Lower lobe of right lung (tissue), 2 donors: ENCODE data around the gene PTPRF. TPM values are rescaled to one million over a fixed set of nuclear protein-coding genes. Genes with fewer than 3 reads are reported as not detected.

Experiments
- ATAC-seq, 2 donors: fragments of 200-7000 bp; cut with Tn5 transposase; one replicate each; pipeline ENCODE4 v1.9.1; 2020 to 2022; ENCODE audit warnings: mild to moderate bottlenecking in 2 of 2, moderate library complexity in 2 of 2
- DNase-seq: peaks from one replicate; pipeline ENCODE4 v3.0.0-alpha.2; 2020
- H3K27ac ChIP-seq: fragments of 200-600 bp; one replicate; pipeline ENCODE4 v1.8.0; 2022
- H3K27me3 ChIP-seq: fragments of 200-600 bp; one replicate; pipeline ENCODE4 v1.8.0; 2022; ENCODE audit warnings: low read depth
- H3K36me3 ChIP-seq: fragments of 200-600 bp; one replicate; pipeline ENCODE4 v1.8.0; 2022; ENCODE audit warnings: mild to moderate bottlenecking
- H3K4me1 ChIP-seq: fragments of 200-600 bp; one replicate; pipeline ENCODE4 v1.8.0; 2022
- H3K4me3 ChIP-seq: fragments of 200-600 bp; one replicate; pipeline ENCODE4 v1.8.0; 2022; ENCODE audit warnings: mild to moderate bottlenecking
- H3K9me3 ChIP-seq: fragments of 200-600 bp; one replicate; pipeline ENCODE4 v1.8.0; 2022
- CTCF ChIP-seq: fragments of 200-600 bp; IDR thresholded peaks from one replicate; pipeline ENCODE4 v1.8.0; 2022; ENCODE audit warnings: antibody characterized with exemption, mild to moderate bottlenecking
- intact Hi-C: fragments of 100-400 bp; cut with DNase I; formaldehyde crosslinking; loops from one replicate; pipeline ENCODE4 v1.11.0; 2022
- total RNA-seq: library from RNA; stranded (reverse); fragmentation: NEBNext Ultra II Directional; extraction: Animal tissue kit (Norgen Biotek cat#: 25700); gene quantifications from one replicate; pipeline ENCODE4 v1.2.1, GENCODE V29; 2021
- donor health status: DM: no; HTN: yes; CAD: no; lungs with severe emphysema.

The PTPRF gene
- total RNA-seq, 1 donor from 2014 or later = 176 TPM

DNA sequence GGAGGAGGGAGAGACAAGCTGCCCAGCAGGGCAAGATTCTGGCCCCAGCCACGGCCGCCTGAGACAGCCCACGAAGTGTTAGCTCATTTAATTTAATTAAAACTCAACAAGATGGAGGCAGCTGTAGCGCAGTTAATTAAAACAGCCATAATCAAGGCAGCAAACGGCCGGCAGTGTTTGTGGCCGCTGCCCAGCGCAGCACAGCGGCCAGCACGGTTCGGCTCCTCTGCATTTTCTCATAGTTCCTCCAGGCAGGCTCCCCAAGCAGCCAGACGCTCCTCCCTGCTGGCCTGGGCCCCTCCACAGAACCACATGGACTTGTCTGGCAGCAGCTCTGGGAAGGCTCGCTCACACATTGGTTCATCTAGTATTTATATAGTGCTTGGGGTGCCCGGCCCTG, 40.0 kb downstream of the PTPRF start:
- no peak for ATAC-seq
- H3K36me3 ChIP-seq = peaks cover 23% of the 10 kb centered on the region
- DNase-seq = no peak
- intact Hi-C loops = no loop called here
- H3K27ac ChIP-seq = no peak overlapping the region
- no peaks in the 10 kb centered on the region for H3K9me3 ChIP-seq
- TF ChIP-seq CTCF = no peak
- no peak overlapping the region for H3K4me3 ChIP-seq
- H3K4me1 ChIP-seq = peaks cover 9% of the 10 kb centered on the region
- H3K27me3 ChIP-seq = no peaks in the 10 kb centered on the region

DNA sequence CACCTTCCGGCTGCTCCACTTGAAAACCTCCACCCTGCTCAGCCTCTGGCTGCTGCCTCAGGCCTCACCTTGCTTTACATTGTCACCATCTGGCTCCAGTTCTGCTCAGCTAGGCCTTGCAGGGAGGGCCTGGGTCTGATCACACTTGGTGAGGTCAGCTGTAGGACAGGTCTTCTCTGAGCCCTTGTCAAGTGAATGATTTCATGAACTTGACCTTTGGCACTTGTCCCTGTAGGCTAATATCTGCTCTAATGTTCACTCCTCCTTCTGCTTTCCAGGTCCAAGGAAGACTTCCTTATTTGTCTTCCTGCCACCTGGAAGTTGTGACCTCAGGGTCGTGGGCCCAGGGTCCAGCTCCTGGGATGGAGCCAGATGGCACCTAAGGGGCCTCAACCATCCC, 41.4 kb downstream of the PTPRF start:
- no peak for ATAC-seq
- peaks cover 33% of the 10 kb centered on the region for H3K36me3 ChIP-seq
- no peaks in the 10 kb centered on the region for H3K4me1 ChIP-seq

GRCh38 chr1:43572538-43572937, 41.9 kb downstream of the PTPRF start:
- H3K4me3 ChIP-seq = no peak overlapping the region
- no peaks in the 10 kb centered on the region for H3K4me1 ChIP-seq
- intact Hi-C loops = no loop called here
- DNase-seq (no peak), ATAC-seq (no peak)
- TF ChIP-seq CTCF = no peak
- peaks cover 33% of the 10 kb centered on the region for H3K36me3 ChIP-seq
- H3K27ac ChIP-seq = no peak overlapping the region
- H3K27me3 ChIP-seq = no peaks in the 10 kb centered on the region
- H3K9me3 ChIP-seq = no peaks in the 10 kb centered on the region

More for the DNA sequence above, 41.4 kb downstream of the PTPRF start:
- no peak for TF ChIP-seq CTCF
- no peaks in the 10 kb centered on the region for H3K27me3 ChIP-seq
- H3K9me3 ChIP-seq = no peaks in the 10 kb centered on the region
- intact Hi-C loops = no loop called here
- H3K27ac ChIP-seq = no peak overlapping the region
- no peak for DNase-seq
- no peak overlapping the region for H3K4me3 ChIP-seq

GRCh38 chr1:43573066-43573800, 42.5 kb downstream of the PTPRF start:
- Histone ChIP-seq H3K4me1 (no peaks in the 10 kb centered on the region), H3K27ac (no peak overlapping the region), H3K4me3 (no peak overlapping the region), H3K9me3 (no peaks in the 10 kb centered on the region), H3K27me3 (no peaks in the 10 kb centered on the region), H3K36me3 (peaks cover 33% of the 10 kb centered on the region)
- intact Hi-C loops = no loop called here
- ATAC-seq (no peak), DNase-seq (no peak)
- no peak for TF ChIP-seq CTCF

DNA sequence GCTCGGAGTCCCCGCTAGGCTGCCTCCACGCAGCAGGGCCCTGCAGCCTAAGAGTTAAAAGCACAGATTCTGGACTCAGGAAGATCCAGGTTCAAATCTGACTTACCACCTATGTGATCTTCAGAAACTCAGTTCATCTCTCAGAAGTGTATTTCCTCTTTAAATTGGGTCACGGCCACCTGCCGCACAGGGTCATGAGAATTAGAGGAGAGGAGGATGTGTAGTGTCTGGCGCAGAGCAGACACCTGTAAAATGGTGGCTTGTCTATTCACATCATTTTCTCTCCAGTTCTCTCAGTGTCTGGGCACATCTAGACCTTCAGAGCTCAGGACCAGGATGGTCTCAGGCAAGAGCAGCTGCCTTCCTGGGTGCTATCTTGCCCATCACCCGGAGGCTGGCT, 45.8 kb downstream of the PTPRF start:
- ATAC-seq = no peak
- no peaks in the 10 kb centered on the region for H3K9me3 ChIP-seq
- intact Hi-C loops = no loop called here
- H3K4me1 ChIP-seq = no peaks in the 10 kb centered on the region
- no peak overlapping the region for H3K27ac ChIP-seq
- H3K27me3 ChIP-seq = no peaks in the 10 kb centered on the region
- no peak overlapping the region for H3K4me3 ChIP-seq
- no peak for TF ChIP-seq CTCF
- DNase-seq = no peak
- H3K36me3 ChIP-seq = peaks cover 38% of the 10 kb centered on the region
